Effector CD4-positive, alpha-beta T cell (primary cell): ENCODE data around the gene HTT-AS. TPM values are rescaled to one million over a fixed set of nuclear protein-coding genes. Genes with fewer than 3 reads are reported as not detected.
"Not testable (repeated sequence)": the region's sequence is repeated elsewhere in the genome, so short reads cannot be mapped to it uniquely, and the experiment has no call there.

ENCODE experiments used
- DNase-seq: peaks from one replicate; pipeline ENCODE4 v3.0.0-alpha.2; 2020
- total RNA-seq: gene quantifications from one replicate; lab custom pipeline; 2026; lab: John Stamatoyannopoulos, UW

The HTT-AS gene
- not detected for total RNA-seq

GRCh38 chr4:3074078-3074845 lies at the start of gene HTT-AS, which contains the start of gene HTT:
TSS of gene HTT-AS (minus strand) at chr4:3074538.
TSS of gene HTT (plus strand) at chr4:3074681. CDS start at chr4:3074826, 145 bp downstream.
- peak; percentile 94 for DNase-seq

- no peak for DNase-seq
Measured at GRCh38 chr4:3123181-3123671, 48.9 kb upstream of the HTT-AS start.

DNA sequence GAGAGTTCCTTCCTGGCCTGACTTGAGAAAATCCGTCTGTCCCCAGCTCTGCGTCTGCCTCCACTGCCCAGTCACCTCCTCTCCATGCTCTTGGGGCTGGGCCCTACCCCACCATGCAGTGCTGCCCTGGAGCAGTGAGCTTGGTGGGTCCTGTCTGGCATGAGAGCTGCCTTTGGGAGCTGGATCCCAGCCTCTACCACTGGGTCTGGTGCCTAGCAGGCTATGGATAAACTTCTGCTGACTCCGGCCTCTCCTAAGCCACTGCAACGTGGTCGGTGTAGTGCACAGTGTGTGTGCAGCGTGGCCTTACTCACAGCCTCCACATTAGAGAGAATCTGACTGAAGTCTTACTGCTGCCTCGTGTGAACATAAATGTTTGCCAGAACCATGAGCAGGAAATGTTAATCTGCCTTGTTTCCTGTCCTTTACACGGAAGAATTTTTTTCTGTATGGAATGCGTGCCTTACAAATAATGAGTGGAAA lies 47.8 kb upstream of the HTT-AS start:
- no peak for DNase-seq

- no peak for DNase-seq
Measured at GRCh38 chr4:3121596-3121995, 47.3 kb upstream of the HTT-AS start.

DNA sequence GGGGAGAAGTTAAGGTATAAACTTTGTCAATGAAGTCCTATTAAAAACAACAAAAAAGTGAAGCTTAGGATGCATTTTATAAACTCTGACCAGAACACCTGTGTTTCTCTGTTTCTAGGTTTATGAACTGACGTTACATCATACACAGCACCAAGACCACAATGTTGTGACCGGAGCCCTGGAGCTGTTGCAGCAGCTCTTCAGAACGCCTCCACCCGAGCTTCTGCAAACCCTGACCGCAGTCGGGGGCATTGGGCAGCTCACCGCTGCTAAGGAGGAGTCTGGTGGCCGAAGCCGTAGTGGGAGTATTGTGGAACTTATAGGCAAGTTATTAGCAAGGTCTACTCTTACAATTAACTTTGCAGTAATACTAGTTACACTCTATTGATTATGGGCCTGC lies 46.8 kb upstream of the HTT-AS start:
- DNase-seq = no peak

- DNase-seq = no peak
Measured at GRCh38 chr4:3119464-3119863, 45.1 kb upstream of the HTT-AS start.

GRCh38 chr4:3118312-3118711 lies 44.0 kb upstream of the HTT-AS start:
- no peak for DNase-seq

DNA sequence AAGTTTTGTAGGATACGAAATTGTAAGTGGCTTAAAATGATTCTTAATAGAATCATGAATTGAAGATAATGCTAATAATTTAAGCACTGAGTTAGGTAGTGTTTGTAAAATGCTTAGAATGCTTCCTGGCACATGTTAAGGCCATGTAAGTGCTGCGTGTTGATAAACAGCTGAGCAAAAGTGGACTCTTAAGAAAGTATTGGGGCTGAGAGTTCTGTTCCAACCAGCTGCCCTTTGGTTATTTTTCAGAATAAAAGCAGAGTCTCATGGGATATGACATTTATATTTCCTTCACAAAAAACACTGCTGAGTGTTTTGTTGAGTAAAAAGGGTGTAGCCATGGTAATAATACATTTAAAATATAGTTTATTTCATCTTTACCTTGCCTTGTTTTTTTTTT lies 42.6 kb upstream of the HTT-AS start:
- no peak for DNase-seq

DNA sequence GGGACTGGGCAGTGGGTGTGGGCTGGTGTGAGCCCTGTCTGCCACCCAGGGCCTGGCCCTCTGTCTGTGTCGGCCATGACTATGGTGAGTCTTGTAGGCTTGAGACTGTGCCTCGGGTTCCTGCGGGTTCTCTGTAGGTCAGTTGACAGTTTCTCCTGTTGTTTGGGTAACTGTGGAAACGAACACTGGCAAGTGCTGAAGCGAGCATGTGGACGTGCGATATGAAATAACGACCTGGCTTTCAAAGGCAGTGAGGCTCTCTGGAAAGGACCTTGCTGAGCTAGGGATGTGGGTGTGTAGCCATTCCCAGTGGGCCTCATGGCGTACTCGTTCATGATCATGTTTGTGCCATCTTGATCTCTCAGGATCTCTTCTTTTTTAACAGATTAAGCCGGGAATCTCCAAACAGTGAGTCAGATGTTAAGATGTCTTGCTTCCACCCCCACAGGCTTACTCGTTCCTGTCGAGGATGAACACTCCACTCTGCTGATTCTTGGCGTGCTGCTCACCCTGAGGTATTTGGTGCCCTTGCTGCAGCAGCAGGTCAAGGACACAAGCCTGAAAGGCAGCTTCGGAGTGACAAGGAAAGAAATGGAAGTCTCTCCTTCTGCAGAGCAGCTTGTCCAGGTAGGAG lies 41.4 kb upstream of the HTT-AS start:
- DNase-seq = no peak

DNA sequence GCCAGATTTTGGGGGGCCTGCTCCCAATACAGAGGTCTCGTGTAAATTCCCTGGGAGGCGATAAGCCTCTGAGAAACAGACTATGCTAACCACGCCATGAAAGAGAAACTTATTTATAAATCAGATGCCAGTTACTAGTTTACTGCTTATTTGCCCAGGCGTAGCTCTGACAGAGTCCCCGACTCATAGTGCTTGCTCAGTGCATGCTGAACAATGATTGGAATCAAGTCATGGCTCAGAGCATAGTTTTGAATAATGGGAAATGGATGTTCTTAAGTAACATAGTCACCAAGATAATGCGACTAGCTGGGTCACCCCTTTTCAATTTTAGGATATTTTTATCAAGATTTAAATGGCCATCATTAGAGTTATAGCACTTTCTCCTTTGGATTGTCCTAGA lies 40.0 kb upstream of the HTT-AS start:
- DNase-seq = no peak

DNA sequence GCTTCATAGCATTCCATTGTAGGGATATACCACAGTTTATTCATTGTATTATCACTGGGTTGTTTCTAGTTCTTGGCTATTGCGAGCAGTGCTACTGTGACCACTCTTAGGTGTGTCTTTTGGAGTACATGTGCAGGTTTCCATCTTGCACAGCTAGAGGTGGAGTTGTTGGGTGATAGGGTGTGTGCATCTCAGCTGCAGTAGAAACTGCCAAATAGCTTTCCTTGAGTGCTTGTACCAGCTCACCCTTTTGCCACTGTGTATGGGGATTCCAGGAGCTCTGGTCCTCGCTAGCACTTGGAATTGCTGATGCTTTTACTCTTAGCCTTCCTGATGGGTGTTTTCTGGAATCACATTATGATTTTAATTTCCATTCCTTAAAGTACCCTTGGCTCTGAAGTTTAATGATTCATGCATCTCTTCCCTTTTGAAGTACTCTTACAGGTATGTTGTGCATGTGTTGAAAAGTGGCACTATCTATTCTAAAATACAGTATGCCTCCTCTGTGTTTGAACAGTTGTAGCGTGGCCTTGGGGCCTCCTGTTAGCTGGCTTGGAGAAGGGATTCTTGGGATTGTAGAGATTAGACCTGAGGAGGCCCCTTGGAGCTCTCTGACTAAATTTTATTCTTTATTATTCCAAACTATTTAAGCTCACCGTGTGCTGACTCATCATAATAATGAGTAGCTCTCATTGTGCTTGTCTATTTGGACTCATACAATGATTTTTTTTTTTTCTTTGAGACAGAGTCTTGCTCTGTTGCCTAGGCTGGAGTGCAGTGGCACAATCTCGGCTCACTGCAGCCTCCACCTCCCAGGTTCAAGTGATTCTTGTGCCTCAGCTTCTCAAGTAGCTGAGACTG lies 38.5 kb upstream of the HTT-AS start:
- DNase-seq = no peak

- DNase-seq = no peak
Measured at GRCh38 chr4:3112201-3112600, 37.9 kb upstream of the HTT-AS start.

DNA sequence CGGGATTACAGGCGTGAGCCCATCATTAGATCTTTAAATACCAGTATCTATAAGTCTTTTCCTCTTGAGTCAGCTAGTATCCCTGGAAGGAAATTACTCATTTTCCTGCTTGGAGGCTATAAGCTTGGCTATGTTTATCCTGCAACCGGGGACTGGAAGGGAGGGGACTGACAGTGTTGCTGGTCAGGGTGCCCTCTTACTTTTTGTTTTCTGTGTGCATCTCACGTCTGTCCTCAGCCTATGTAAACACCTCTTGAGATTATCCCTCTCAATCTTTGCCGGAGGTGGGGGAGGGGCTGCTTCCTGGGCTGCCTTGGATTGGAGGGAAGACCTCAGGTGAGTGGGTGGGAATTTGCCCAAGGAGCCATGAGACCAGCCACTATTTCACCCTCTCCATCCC lies 37.1 kb upstream of the HTT-AS start:
- DNase-seq = no peak

DNA sequence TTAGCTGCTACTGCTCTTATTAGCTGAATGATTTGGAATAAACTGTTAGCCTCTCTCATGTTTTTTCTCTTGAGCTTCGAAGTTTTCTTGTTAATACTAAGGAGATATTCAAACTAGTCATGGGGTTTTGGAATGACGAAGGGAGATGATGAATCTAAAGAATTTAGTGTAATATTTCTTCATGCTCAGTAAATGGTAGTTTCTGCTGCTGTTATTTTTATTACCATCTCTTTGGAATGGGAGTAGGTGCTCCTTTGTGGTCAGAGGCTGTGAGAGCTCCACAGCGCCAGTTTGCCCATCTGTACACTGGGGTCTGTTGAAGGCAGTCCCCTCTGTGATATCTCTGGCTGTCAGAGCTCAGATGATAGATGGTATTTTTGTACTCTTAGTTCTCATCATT lies 33.9 kb upstream of the HTT-AS start:
- DNase-seq = no peak

GRCh38 chr4:3107691-3108121 lies 33.4 kb upstream of the HTT-AS start:
- DNase-seq = no peak

- DNase-seq = no peak
Measured at GRCh38 chr4:3107271-3107670, 32.9 kb upstream of the HTT-AS start.

- DNase-seq = peak; percentile 76
Measured at GRCh38 chr4:3106339-3107186, 32.2 kb upstream of the HTT-AS start.

DNA sequence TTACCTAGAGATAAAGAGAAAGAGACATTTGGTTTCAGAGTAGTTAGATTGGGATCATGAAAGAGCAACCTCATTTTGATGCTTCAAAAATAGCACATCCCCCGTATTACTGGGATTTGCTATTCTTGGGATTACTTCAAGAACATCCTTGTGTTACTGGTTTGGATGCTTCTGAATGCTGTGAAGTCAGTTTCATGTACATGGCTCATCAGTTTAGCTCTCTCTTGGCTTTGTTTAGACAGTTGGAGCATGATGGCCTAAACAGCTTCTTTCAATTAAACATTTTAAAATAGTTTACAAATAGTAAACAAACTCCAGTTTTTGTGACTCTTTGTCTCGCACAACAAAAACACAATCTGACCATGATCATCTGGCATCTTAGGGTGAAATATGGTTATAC lies 24.0 kb upstream of the HTT-AS start:
- DNase-seq = no peak

DNA sequence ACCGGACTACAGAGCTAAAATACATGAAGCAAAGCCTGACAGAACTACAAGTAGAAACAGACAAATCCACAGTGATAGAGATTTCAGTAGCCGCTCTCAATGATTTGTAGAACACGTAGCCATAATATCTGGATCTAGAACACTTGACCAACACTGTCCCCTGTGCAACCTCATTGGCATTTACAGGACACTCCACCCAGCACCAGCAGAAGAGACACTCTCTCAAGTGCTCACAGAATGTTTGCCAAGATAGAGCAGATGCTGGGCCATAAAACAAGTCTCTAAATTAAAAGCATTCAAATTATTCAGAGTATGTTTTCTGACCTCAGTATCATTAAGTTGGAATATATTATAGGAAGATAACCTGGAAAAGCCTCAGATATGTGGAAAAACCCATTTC lies 21.9 kb upstream of the HTT-AS start:
- DNase-seq = no peak

- not testable (repeated sequence) for DNase-seq
Measured at GRCh38 chr4:3094701-3095100, 20.4 kb upstream of the HTT-AS start.

GRCh38 chr4:3091464-3091863 lies 17.1 kb upstream of the HTT-AS start:
- DNase-seq = no peak
